SK-N-SH (cell line): ENCODE results near the gene LILRA2. TPM values are rescaled to one million over a fixed set of nuclear protein-coding genes. Genes with fewer than 3 reads are reported as not detected.

ENCODE experiments used
- CTCF ChIA-PET: fragments of 300-600, 350-600 bp; formaldehyde crosslinking; extraction: SDS; loops from one replicate; lab custom pipeline; 2021; lab: Yijun Ruan, JAX
- POLR2A ChIA-PET: fragments of 350-600 bp; sonication (Branson Sonifier 250); formaldehyde crosslinking; extraction: SDS; loops from one replicate; lab custom pipeline; 2020; ENCODE audit warnings: antibody characterized with exemption, inconsistent platforms; lab: Yijun Ruan, JAX
- DNase-seq: peaks from one replicate; pipeline ENCODE4 v3.0.0; 2012
- H2AFZ ChIP-seq: fragments of 200-600 bp; sonication (generic); 2 replicates; pipeline ENCODE4 v1.8.1; 2016; ENCODE audit warnings: antibody characterized with exemption, mild to moderate bottlenecking, low read depth
- H3F3A ChIP-seq: fragments of 200-600 bp; sonication (generic); replicated peaks from 2 replicates; pipeline ENCODE3; 2016; ENCODE audit warnings: antibody characterized with exemption, mild to moderate bottlenecking; ENCODE audit not compliant: insufficient read depth
- H3K27ac ChIP-seq, 2 experiments: fragments of 200-500 bp in 1 of 2; fragments of 200-600 bp in 1 of 2; sonication (Bioruptor generic) in 1 of 2; sonication (generic), shearing (Covaris generic) in 1 of 2; 2 replicates each; pipeline versions ENCODE4 v1.5.1 to v1.6.1; 2014 to 2016; ENCODE audit warnings: low read depth in 2 of 2, inconsistent platforms in 1 of 2, low read length in 1 of 2, mild to moderate bottlenecking in 1 of 2, mixed read lengths in 1 of 2
- H3K27me3 ChIP-seq: fragments of 200-600 bp; sonication (generic), shearing (Covaris generic); 2 replicates; pipeline ENCODE4 v1.6.1; 2016; ENCODE audit warnings: mixed run types; ENCODE audit not compliant: insufficient read depth
- H3K36me3 ChIP-seq, 2 experiments: fragments of 200-500 bp in 1 of 2; fragments of 200-600 bp in 1 of 2; sonication (Bioruptor generic) in 1 of 2; sonication (generic) in 1 of 2; replicated peaks in 1 of 2; 2 replicates each; pipeline versions ENCODE3 to v1.5.1; 2014 to 2016; ENCODE audit warnings: low read length in 1 of 2, mild to moderate bottlenecking in 1 of 2; ENCODE audit not compliant: insufficient read depth in 2 of 2, control insufficient read depth in 1 of 2
- H3K4me1 ChIP-seq, 2 experiments: fragments of 200-500 bp in 1 of 2; fragments of 200-600 bp in 1 of 2; sonication (Bioruptor generic) in 1 of 2; sonication (generic), shearing (Covaris generic) in 1 of 2; 2 replicates each; pipeline versions ENCODE4 v1.5.1 to v1.6.1; 2014 to 2016; ENCODE audit warnings: low read depth in 1 of 2, low read length in 1 of 2, mixed run types in 1 of 2; ENCODE audit not compliant: insufficient read depth in 2 of 2, control insufficient read depth in 1 of 2
- H3K4me2 ChIP-seq: fragments of 200-600 bp; sonication (generic), shearing (Covaris generic); 2 replicates; pipeline ENCODE4 v1.6.1; 2017; ENCODE audit warnings: mixed run types
- H3K4me3 ChIP-seq, 2 experiments: fragments of 200-500 bp in 1 of 2; fragments of 200-600 bp in 1 of 2; sonication (Bioruptor generic) in 1 of 2; sonication (generic), shearing (Covaris generic) in 1 of 2; 2 replicates each; pipeline versions ENCODE4 v1.5.1 to v1.8.1; 2014 to 2016; ENCODE audit warnings: low read depth in 2 of 2, inconsistent platforms in 1 of 2, low read length in 1 of 2, mild to moderate bottlenecking in 1 of 2, mixed read lengths in 1 of 2, moderate library complexity in 1 of 2
- H3K79me2 ChIP-seq: fragments of 200-600 bp; sonication (generic); 2 replicates; pipeline ENCODE4 v1.8.1; 2017; ENCODE audit warnings: mild to moderate bottlenecking; ENCODE audit not compliant: insufficient read depth
- H3K9ac ChIP-seq: fragments of 200-600 bp; sonication (generic); 2 replicates; pipeline ENCODE4 v1.6.1; 2017; ENCODE audit warnings: mixed run types
- H3K9me2 ChIP-seq: fragments of 200-600 bp; sonication (generic); 2 replicates; pipeline ENCODE4 v1.6.1; 2017; ENCODE audit warnings: mixed run types
- H3K9me3 ChIP-seq: fragments of 200-600 bp; sonication (generic); 2 replicates; pipeline ENCODE4 v1.6.1; 2017; ENCODE audit warnings: mixed run types, mild to moderate bottlenecking, moderate library complexity
- H4K20me1 ChIP-seq: fragments of 200-600 bp; sonication (generic); 2 replicates; pipeline ENCODE4 v1.6.1; 2017; ENCODE audit warnings: mild to moderate bottlenecking, mixed run types; ENCODE audit not compliant: insufficient read depth
- EZH2phosphoT487 ChIP-seq: fragments of 200-600 bp; sonication (generic); IDR thresholded peaks from 2 replicates; pipeline ENCODE4 v1.6.1; 2017; ENCODE audit warnings: low read depth, mixed run types, mild to moderate bottlenecking, antibody characterized with exemption, moderate library complexity, borderline replicate concordance
- FOSL2 ChIP-seq: IDR thresholded peaks from 2 replicates; pipeline ENCODE4 v1.4.0; 2012; ENCODE audit warnings: low read depth, mild to moderate bottlenecking, moderate library complexity, borderline replicate concordance
- FOXJ3 ChIP-seq: sonication (generic); formaldehyde crosslinking; IDR thresholded peaks from 2 replicates; pipeline ENCODE4 v1.5.1; 2020; ENCODE audit warnings: mild to moderate bottlenecking, missing genetic modification reagents
- GATA2 ChIP-seq: sonication (generic); formaldehyde crosslinking; IDR thresholded peaks from 2 replicates; pipeline ENCODE4 v1.5.0; 2020; ENCODE audit warnings: mild to moderate bottlenecking, missing genetic modification reagents
- JUND ChIP-seq: IDR thresholded peaks from 2 replicates; pipeline ENCODE4 v1.4.0; 2012
- MXI1 ChIP-seq: IDR thresholded peaks from 2 replicates; pipeline ENCODE4 v1.6.1; 2012; ENCODE audit warnings: mild to moderate bottlenecking, low read depth, low read length, improper control_type of control experiment
- POLR2AphosphoS5 ChIP-seq: IDR thresholded peaks from 2 replicates; pipeline ENCODE4 v1.6.1; 2012; ENCODE audit warnings: low read depth, low read length
- RAD21 ChIP-seq: IDR thresholded peaks from 2 replicates; pipeline ENCODE4 v1.6.1; 2012; ENCODE audit warnings: mild to moderate bottlenecking, low read length
- RCOR1 ChIP-seq: fragments of 150-350 bp; IDR thresholded peaks from 2 replicates; pipeline ENCODE4 v1.6.1; 2017; ENCODE audit warnings: antibody characterized with exemption, low read length
- RFX5 ChIP-seq: IDR thresholded peaks from 2 replicates; pipeline ENCODE4 v1.6.1; 2012; ENCODE audit warnings: mild to moderate bottlenecking, improper control_type of control experiment, low read length
- RXRA ChIP-seq: IDR thresholded peaks from 2 replicates; pipeline ENCODE4 v1.4.0; 2012; ENCODE audit warnings: low read depth, mild to moderate bottlenecking, borderline replicate concordance
- SIN3A ChIP-seq: IDR thresholded peaks from 2 replicates; pipeline ENCODE4 v1.6.1; 2012; ENCODE audit warnings: low read depth, mild to moderate bottlenecking, low read length, moderate library complexity, borderline replicate concordance
- SMC3 ChIP-seq: IDR thresholded peaks from 2 replicates; pipeline ENCODE4 v1.6.1; 2012; ENCODE audit warnings: low read depth, low read length, improper control_type of control experiment
- TAF1 ChIP-seq: IDR thresholded peaks from 2 replicates; pipeline ENCODE4 v1.6.1; 2012; ENCODE audit warnings: low read depth, mild to moderate bottlenecking, low read length, moderate library complexity, borderline replicate concordance
- WGBS: methylation state at CpG from one replicate; pipeline ENCODE4 v1.1.6; 2017; ENCODE audit warnings: low lambda C conversion rate; 5-methylcytosine and 5-hydroxymethylcytosine counted together
- polyA plus RNA-seq, 3 experiments: library from polyadenylated mRNA; depleted of rRNA; stranded (reverse); fragments of >200 nt; gene quantifications; 2 replicates each; pipeline ENCODE4 v1.2.3, GENCODE V29; 2012
- TF ChIP-seq, protein P1 (sequence below): IDR thresholded peaks from 2 replicates; pipeline ENCODE4 v1.4.0; 2012; ENCODE audit warnings: low read depth, borderline replicate concordance
- TF ChIP-seq, protein P2 (sequence below): IDR thresholded peaks from 2 replicates; pipeline ENCODE4 v1.4.0; 2012; ENCODE audit warnings: low read depth, borderline replicate concordance
- TF ChIP-seq, protein P3 (sequence below): fragments of 200-600 bp; sonication (generic); IDR thresholded peaks from 2 replicates; pipeline ENCODE4 v1.6.1; 2017; ENCODE audit warnings: antibody characterized with exemption, mild to moderate bottlenecking, moderate library complexity
- TF ChIP-seq, protein P4 (sequence below): IDR thresholded peaks from 2 replicates; pipeline ENCODE4 v1.4.0; 2012; ENCODE audit warnings: low read depth

Gene LILRA2
- polyA plus RNA-seq, 1 of the 3 experiments (the other 2 are of a cell fraction) = not detected

DNA sequence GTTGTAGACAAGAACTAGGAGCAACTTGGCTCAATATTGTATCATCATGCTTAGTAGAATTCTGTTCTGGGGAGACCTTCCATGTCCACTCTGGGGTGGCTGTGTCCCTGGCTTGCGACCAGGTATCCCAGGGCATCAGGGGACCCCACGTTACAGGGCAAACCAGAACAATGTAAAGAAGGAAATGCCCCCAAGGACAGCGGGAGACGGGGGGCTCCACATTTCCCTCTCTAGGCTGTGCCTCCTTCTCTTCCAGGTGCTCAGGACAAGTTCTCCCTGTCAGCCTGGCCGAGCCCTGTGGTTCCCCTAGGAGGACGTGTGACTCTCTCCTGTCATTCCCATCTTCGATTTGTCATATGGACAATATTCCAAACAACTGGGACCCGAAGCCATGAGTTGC is 40.1 kb upstream of the LILRA2 start:
- H3K36me3 ChIP-seq = no peaks in the 10 kb centered on the region
- CTCF ChIA-PET = no interaction called here
- peaks cover 61% of the 10 kb centered on the region for H3K27me3 ChIP-seq
- H3K79me2 ChIP-seq = no peaks in the 10 kb centered on the region
- H3K9me2 ChIP-seq = no peaks in the 10 kb centered on the region
- no peak overlapping the region for H3K27ac ChIP-seq
- no peaks in the 10 kb centered on the region for H3K9me3 ChIP-seq
- no peaks in the 10 kb centered on the region for H3F3A ChIP-seq
- WGBS = under 1% methylated on average over 8 of the region's 8 CpGs
- no peak for DNase-seq
- H4K20me1 ChIP-seq = no peaks in the 10 kb centered on the region
- TF ChIP-seq TAF1 (no peak), SMC3 (no peak), MXI1 (no peak), POLR2AphosphoS5 (no peak), SIN3A (no peak), RFX5 (no peak), RXRA (no peak), RAD21 (no peak), JUND (no peak), GATA2 (CRISPR knock-in tag) (no peak), RCOR1 (no peak), FOXJ3 (CRISPR knock-in tag) (no peak), EZH2phosphoT487 (no peak), FOSL2 (no peak)
- TF ChIP-seq, protein P1, sequence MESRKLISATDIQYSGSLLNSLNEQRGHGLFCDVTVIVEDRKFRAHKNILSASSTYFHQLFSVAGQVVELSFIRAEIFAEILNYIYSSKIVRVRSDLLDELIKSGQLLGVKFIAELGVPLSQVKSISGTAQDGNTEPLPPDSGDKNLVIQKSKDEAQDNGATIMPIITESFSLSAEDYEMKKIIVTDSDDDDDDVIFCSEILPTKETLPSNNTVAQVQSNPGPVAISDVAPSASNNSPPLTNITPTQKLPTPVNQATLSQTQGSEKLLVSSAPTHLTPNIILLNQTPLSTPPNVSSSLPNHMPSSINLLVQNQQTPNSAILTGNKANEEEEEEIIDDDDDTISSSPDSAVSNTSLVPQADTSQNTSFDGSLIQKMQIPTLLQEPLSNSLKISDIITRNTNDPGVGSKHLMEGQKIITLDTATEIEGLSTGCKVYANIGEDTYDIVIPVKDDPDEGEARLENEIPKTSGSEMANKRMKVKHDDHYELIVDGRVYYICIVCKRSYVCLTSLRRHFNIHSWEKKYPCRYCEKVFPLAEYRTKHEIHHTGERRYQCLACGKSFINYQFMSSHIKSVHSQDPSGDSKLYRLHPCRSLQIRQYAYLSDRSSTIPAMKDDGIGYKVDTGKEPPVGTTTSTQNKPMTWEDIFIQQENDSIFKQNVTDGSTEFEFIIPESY = no peak
- TF ChIP-seq, protein P2, sequence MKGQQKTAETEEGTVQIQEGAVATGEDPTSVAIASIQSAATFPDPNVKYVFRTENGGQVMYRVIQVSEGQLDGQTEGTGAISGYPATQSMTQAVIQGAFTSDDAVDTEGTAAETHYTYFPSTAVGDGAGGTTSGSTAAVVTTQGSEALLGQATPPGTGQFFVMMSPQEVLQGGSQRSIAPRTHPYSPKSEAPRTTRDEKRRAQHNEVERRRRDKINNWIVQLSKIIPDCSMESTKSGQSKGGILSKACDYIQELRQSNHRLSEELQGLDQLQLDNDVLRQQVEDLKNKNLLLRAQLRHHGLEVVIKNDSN = no peak
- TF ChIP-seq, protein P3, sequence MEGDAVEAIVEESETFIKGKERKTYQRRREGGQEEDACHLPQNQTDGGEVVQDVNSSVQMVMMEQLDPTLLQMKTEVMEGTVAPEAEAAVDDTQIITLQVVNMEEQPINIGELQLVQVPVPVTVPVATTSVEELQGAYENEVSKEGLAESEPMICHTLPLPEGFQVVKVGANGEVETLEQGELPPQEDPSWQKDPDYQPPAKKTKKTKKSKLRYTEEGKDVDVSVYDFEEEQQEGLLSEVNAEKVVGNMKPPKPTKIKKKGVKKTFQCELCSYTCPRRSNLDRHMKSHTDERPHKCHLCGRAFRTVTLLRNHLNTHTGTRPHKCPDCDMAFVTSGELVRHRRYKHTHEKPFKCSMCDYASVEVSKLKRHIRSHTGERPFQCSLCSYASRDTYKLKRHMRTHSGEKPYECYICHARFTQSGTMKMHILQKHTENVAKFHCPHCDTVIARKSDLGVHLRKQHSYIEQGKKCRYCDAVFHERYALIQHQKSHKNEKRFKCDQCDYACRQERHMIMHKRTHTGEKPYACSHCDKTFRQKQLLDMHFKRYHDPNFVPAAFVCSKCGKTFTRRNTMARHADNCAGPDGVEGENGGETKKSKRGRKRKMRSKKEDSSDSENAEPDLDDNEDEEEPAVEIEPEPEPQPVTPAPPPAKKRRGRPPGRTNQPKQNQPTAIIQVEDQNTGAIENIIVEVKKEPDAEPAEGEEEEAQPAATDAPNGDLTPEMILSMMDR = no peak
- TF ChIP-seq, protein P4, sequence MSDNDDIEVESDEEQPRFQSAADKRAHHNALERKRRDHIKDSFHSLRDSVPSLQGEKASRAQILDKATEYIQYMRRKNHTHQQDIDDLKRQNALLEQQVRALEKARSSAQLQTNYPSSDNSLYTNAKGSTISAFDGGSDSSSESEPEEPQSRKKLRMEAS = no peak
- H3K9ac ChIP-seq = no peak overlapping the region
- H3K4me1 ChIP-seq = no peaks in the 10 kb centered on the region
- no peak overlapping the region for H3K4me3 ChIP-seq
- H3K4me2 ChIP-seq = no peak overlapping the region
- no peak overlapping the region for H2AFZ ChIP-seq
- POLR2A ChIA-PET = no interaction called here
